Liver (tissue), 9 donors: ENCODE data around the gene ECM1. TPM values are rescaled to one million over a fixed set of nuclear protein-coding genes. Genes with fewer than 3 reads are reported as not detected.

ENCODE experiments used
- DNase-seq: peaks from one replicate; pipeline ENCODE4 v3.0.0-alpha.2; 2017; ENCODE audit warnings: low spot score
- H3K27ac ChIP-seq, 2 donors: one replicate each; pipeline ENCODE4 v1.7.0; 2013; ENCODE audit warnings: inconsistent platforms in 2 of 2, low read length in 2 of 2, control low read depth in 1 of 2, low read depth in 1 of 2, mild to moderate bottlenecking in 1 of 2
- H3K27me3 ChIP-seq, 4 donors: one replicate each; pipeline versions ENCODE4 v1.6.1 to v1.7.0; 2013; ENCODE audit warnings: low read length in 3 of 4, inconsistent platforms in 1 of 4, mild to moderate bottlenecking in 1 of 4, moderate library complexity in 1 of 4; ENCODE audit not compliant: control insufficient read depth in 4 of 4, insufficient read depth in 4 of 4
- H3K36me3 ChIP-seq, 4 donors: one replicate each; pipeline versions ENCODE4 v1.6.1 to v1.7.0; 2013; ENCODE audit warnings: low read length in 3 of 4, mild to moderate bottlenecking in 3 of 4, low read depth in 1 of 4, moderate library complexity in 1 of 4; ENCODE audit not compliant: control insufficient read depth in 4 of 4, insufficient read depth in 3 of 4
- H3K4me1 ChIP-seq, 4 donors: one replicate each; pipeline versions ENCODE4 v1.6.1 to v1.7.0; 2013; ENCODE audit warnings: low read length in 3 of 4, mild to moderate bottlenecking in 3 of 4, moderate library complexity in 1 of 4; ENCODE audit not compliant: control insufficient read depth in 4 of 4, insufficient read depth in 4 of 4
- H3K4me3 ChIP-seq, 3 donors: one replicate each; pipeline versions ENCODE4 v1.6.1 to v1.7.0; 2013; ENCODE audit warnings: low read length in 3 of 3, control low read depth in 1 of 3, low read depth in 1 of 3, mild to moderate bottlenecking in 1 of 3
- H3K9ac ChIP-seq, 2 donors: one replicate each; pipeline ENCODE4 v1.7.0; 2013; ENCODE audit warnings: low read length in 2 of 2, mild to moderate bottlenecking in 2 of 2, moderate library complexity in 2 of 2, control low read depth in 1 of 2, low read depth in 1 of 2
- H3K9me3 ChIP-seq, 4 donors: one replicate each; pipeline versions ENCODE4 v1.6.1 to v1.7.0; 2013; ENCODE audit warnings: low read length in 3 of 4; ENCODE audit not compliant: control insufficient read depth in 4 of 4
- ATF3 ChIP-seq: IDR thresholded peaks from 2 replicates; pipeline ENCODE4 v1.6.1; 2016; ENCODE audit warnings: antibody characterized with exemption
- CTCF ChIP-seq: fragments of 150-350 bp; IDR thresholded peaks from 2 replicates; pipeline ENCODE4 v1.5.1; 2017; ENCODE audit warnings: improper control_type of control experiment, low read depth, low read length; ENCODE audit not compliant: missing input control
- EGR1 ChIP-seq, 2 donors: IDR thresholded peaks; 2 replicates each; pipeline ENCODE4 v1.6.1; 2016 to 2018; ENCODE audit warnings: antibody characterized with exemption in 2 of 2, low read depth in 2 of 2
- FOXA1 ChIP-seq: IDR thresholded peaks from 2 replicates; pipeline ENCODE4 v1.6.1; 2016; ENCODE audit warnings: antibody characterized with exemption
- FOXA2 ChIP-seq: IDR thresholded peaks from 2 replicates; pipeline ENCODE4 v1.6.1; 2016; ENCODE audit warnings: antibody characterized with exemption
- GABPA ChIP-seq, 2 donors: IDR thresholded peaks in 1 of 2; conservative IDR thresholded peaks in 1 of 2; 2 replicates each; pipeline ENCODE4 v1.6.1; 2016; ENCODE audit warnings: antibody characterized with exemption in 2 of 2, mild to moderate bottlenecking in 1 of 2, moderate library complexity in 1 of 2
- HNF4A ChIP-seq, 2 donors: conservative IDR thresholded peaks; 2 replicates each; pipeline ENCODE4 v1.6.1; 2016; ENCODE audit warnings: antibody characterized with exemption in 2 of 2, mild to moderate bottlenecking in 2 of 2
- HNF4G ChIP-seq: IDR thresholded peaks from 2 replicates; pipeline ENCODE4 v1.6.1; 2016; ENCODE audit warnings: antibody characterized with exemption
- JUND ChIP-seq, 2 donors: IDR thresholded peaks; 2 replicates each; pipeline ENCODE4 v1.6.1; 2016; ENCODE audit warnings: antibody characterized with exemption in 2 of 2
- MAX ChIP-seq: IDR thresholded peaks from 2 replicates; pipeline ENCODE4 v1.6.1; 2016; ENCODE audit warnings: antibody characterized with exemption
- NR2F2 ChIP-seq: IDR thresholded peaks from 2 replicates; pipeline ENCODE4 v1.6.1; 2016; ENCODE audit warnings: antibody characterized with exemption
- RAD21 ChIP-seq, 2 donors: IDR thresholded peaks; 2 replicates each; pipeline ENCODE4 v1.6.1; 2016; ENCODE audit warnings: antibody characterized with exemption in 2 of 2, mild to moderate bottlenecking in 2 of 2
- REST ChIP-seq: IDR thresholded peaks from 2 replicates; pipeline ENCODE4 v1.6.1; 2016; ENCODE audit warnings: antibody characterized with exemption, mild to moderate bottlenecking
- RXRA ChIP-seq, 2 donors: IDR thresholded peaks; 2 replicates each; pipeline ENCODE4 v1.6.1; 2017 to 2018; ENCODE audit warnings: antibody characterized with exemption in 2 of 2, mild to moderate bottlenecking in 1 of 2
- SP1 ChIP-seq: IDR thresholded peaks from 2 replicates; pipeline ENCODE4 v1.6.1; 2018; ENCODE audit warnings: antibody characterized with exemption, mild to moderate bottlenecking
- TAF1 ChIP-seq: conservative IDR thresholded peaks from 2 replicates; pipeline ENCODE4 v1.6.1; 2016; ENCODE audit warnings: antibody characterized with exemption, mild to moderate bottlenecking
- YY1 ChIP-seq: IDR thresholded peaks from 2 replicates; pipeline ENCODE4 v1.6.1; 2016; ENCODE audit warnings: antibody characterized with exemption, mild to moderate bottlenecking
- ZBTB33 ChIP-seq: IDR thresholded peaks from 2 replicates; pipeline ENCODE4 v1.6.1; 2016; ENCODE audit warnings: antibody characterized with exemption
- WGBS: extraction: QIAGEN DNeasy Blood & Tissue Kit; methylation state at CpG from one replicate; pipeline ENCODE4 v1.1.7; 2013; 5-methylcytosine and 5-hydroxymethylcytosine counted together
- polyA plus RNA-seq, 2 donors: library from polyadenylated mRNA; stranded (reverse) in 1 of 2; unstranded in 1 of 2; fragments of 200-250 nt in 1 of 2; fragments of >200 nt in 1 of 2; fragmentation: Nextera tagmentation in 1 of 2; extraction: Ambion mirVana in 1 of 2; gene quantifications; one replicate each; pipeline versions ENCODE4 v1.2.1 to v1.2.3, GENCODE V29; 2013 to 2015
- total RNA-seq, 2 donors: library from RNA; depleted of rRNA; stranded (reverse); fragments of >200 nt; gene quantifications; one replicate each; pipeline ENCODE4 v1.2.3, GENCODE V29; 2014
- donor health status: healthy.
- donor health status: healthy.
- donor health status: healthy.
- donor health status: healthy.
- donor health status: healthy.

ECM1 gene
- total and polyA plus RNA-seq, 4 donors, result 5.1 to 22.5 (median 12.6) TPM

GRCh38 chr1:150546294-150546937 is 38.5 kb downstream of the ECM1 start:
- TF ChIP-seq ZBTB33 (no peak), FOXA1 (no peak), MAX (no peak), TAF1 (no peak), JUND (IDR thresholded peaks at IDR 0.05) (no peak), GABPA (IDR thresholded peaks at IDR 0.05 in 1 of 2, conservative IDR thresholded peaks at IDR 0.05 in 1 of 2) (no peak), RAD21 (IDR thresholded peaks at IDR 0.05) (no peak), YY1 (no peak), FOXA2 (no peak), REST (no peak), EGR1 (IDR thresholded peaks at IDR 0.05; ENCODE audit: low read depth in 2 of 2) (no peak), CTCF (no peak), ATF3 (no peak), HNF4G (no peak), SP1 (no peak), RXRA (IDR thresholded peaks at IDR 0.05) (no peak), NR2F2 (no peak), HNF4A (conservative IDR thresholded peaks at IDR 0.05) (no peak)
- Histone ChIP-seq H3K9ac (no peak overlapping the region), H3K4me1 (peaks cover 5 to 28% (median 10%) of the 10 kb centered on the region in 4 donors), H3K27ac (no peak overlapping the region), H3K9me3 (no peaks in the 10 kb centered on the region), H3K27me3 (no peaks in the 10 kb centered on the region), H3K36me3 (no peaks in the 10 kb centered on the region), H3K4me3 (no peak overlapping the region)
- 91% methylated on average over 16 of the region's 16 CpGs for WGBS
- DNase-seq, result no peak
